Endometrial microvascular endothelial cells (primary cell): ENCODE data around the gene PSD4. TPM values are rescaled to one million over a fixed set of nuclear protein-coding genes. Genes with fewer than 3 reads are reported as not detected.

Experiments used
- in situ Hi-C: cut with HindIII; loops from 2 replicates; pipeline ENCODE4 v1.10.0; 2017; ENCODE audit warnings: low sequenced_read_pairs, low pct_unique_long_range_greater_than_20kb; ENCODE audit errors: inconsistent ontology term
- total RNA-seq: library from RNA; depleted of rRNA; stranded (reverse); fragments of >200 nt; gene quantifications from one replicate; pipeline ENCODE4 v1.2.3, GENCODE V29; 2015; ENCODE audit errors: inconsistent ontology term

The PSD4 gene
- total RNA-seq, 1 donor from 2014 or later = 0.56 TPM

- in situ Hi-C loops = no loop called here
These were observed 40.4 kb downstream of the PSD4 start for GRCh38 chr2:113214141-113214540.

DNA sequence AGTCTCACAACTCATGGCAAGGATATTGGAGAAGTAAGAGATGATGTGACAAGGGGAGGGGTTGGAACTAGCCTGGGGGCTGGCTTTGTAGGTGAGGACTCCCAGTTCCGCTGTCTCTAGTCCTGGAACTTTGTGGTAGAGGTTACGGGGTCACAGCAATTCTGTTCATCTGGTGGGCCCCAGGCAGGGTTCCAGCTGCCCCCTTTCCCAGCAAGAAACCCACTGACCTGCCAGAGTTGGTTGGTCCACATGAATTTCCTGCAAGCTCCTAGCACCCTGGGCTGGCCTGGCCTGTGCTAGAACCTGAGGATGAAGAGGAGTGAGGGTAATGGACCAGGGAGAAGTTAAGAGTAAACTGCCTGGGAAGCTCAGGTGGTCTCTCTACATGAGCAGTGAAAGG, 41.3 kb downstream of the PSD4 start:
- in situ Hi-C loops = no loop called here

- in situ Hi-C loops = no loop called here
These were observed 42.5 kb downstream of the PSD4 start for GRCh38 chr2:113216321-113216720.

GRCh38 chr2:113216891-113217454, 43.2 kb downstream of the PSD4 start:
- in situ Hi-C loops = no loop called here

- in situ Hi-C loops = no loop called here
These were observed 43.9 kb downstream of the PSD4 start for GRCh38 chr2:113217455-113218282.

DNA sequence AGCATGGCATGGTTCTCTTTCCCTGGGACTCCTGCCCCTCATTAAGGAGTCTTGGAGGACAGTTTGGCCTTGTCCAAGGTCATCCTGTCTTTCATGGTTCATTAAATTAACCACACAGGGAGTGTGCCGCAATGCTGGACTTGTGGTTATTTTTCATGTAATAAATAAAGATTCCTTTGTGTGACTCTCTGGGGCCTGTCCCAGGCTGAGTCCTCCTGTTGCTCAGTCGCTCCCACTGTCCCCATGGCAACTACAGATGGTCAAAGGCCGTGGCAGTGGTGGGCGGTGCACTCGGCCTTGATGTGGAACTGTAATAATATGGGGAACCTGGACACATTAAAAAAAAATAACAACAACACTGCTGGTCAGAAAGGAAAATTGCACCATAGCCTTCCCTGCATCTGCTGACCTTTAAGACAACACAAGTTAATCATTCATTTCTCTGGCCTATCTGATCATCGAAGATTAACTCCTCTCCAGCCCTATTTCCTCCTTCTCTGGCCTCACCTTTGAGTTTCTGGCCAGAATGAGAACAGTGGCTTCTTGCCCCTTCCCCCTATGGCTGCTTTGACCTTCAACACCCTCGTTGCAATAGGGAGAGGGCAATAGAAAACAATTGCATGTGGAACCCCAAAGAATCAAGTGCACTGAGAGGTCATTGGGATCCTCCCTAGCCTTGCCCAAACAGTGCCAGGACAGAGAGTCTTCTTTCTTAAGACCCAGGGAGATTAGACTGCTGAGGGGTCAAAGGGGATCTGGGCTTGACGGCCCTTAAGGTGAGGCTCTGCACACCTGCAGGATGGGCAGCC, 44.7 kb downstream of the PSD4 start:
- in situ Hi-C loops = no loop called here

DNA sequence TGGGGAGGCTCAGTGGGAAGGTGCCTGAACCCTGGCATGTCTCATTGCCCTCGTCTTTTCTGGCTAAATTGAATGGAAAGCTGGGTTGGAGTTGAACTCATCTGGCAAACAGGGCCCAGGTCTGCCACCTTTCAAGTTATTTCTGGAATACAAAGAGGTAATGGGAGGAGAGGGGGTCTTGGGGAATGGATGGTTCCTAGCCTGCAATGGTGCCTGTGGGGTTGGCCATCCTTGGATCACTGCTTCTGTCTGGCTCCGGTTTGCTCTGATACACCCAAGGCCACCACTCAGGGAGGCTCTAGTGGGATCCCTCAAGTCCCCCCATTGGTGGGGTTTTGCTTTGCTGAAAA, 45.3 kb downstream of the PSD4 start:
- in situ Hi-C loops = no loop called here

GRCh38 chr2:113219525-113219888, 45.7 kb downstream of the PSD4 start:
- in situ Hi-C loops = no loop called here

DNA sequence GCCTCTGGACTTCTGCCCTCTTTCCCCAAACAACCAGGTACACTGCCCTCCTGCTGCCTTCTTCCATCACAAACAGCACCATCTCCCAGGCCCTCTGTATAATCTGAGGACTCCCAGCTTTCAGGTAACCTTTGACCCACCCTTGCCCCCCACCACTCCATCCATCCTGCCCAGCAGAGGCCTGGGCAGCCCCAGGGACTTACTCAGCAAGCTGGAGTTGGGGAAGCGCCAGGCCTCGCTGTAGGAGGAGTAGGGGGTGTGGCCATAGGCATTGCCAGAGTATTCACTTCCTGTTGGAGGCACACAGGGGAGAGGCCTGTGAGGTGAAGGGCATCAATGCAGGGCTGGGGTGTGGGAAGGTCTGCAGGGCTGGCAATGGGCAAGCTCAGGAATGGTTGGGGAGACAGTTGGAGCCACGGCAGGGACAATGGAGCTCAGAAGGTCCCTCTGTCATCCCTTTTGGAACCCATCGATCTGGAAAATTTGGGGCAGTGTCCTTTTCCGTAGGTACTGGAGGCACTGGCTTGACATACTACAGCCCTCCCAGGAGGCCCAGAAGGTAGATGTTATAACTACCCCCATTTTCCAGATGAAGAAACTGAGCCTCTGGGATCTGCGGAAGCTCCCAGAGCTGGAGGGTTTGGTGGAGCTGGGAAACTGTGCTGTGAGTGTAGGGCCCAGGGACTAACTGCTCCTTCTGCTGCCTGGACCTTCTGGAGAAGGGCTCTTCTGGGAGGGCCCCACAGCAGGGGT, 46.3 kb downstream of the PSD4 start:
- in situ Hi-C loops = no loop called here

GRCh38 chr2:113220970-113221708, 47.4 kb downstream of the PSD4 start:
- in situ Hi-C loops = no loop called here

DNA sequence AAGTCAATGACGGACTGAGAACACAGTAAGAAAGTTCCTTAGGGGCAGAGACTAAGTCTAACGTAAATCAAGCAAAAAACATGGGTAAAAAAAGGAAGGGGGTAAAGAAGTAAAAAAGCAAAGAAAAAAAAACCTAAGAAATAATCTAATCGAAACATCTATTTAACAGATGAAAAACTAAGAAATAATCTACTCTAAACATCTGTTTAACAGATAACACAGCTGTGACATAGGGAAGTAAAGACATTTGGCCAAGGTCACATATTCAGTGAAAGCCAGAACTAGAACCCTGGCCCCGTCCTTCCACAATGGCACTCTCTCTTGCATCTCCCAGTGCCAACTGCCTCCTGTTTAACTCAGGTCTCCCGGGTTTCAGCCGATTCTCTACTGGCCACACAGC, 48.1 kb downstream of the PSD4 start:
- in situ Hi-C loops = no loop called here

- in situ Hi-C loops = no loop called here
These were observed 50.0 kb downstream of the PSD4 start for GRCh38 chr2:113223813-113224212.

GRCh38 chr2:113224647-113225236, 51.0 kb downstream of the PSD4 start:
- in situ Hi-C loops = no loop called here

DNA sequence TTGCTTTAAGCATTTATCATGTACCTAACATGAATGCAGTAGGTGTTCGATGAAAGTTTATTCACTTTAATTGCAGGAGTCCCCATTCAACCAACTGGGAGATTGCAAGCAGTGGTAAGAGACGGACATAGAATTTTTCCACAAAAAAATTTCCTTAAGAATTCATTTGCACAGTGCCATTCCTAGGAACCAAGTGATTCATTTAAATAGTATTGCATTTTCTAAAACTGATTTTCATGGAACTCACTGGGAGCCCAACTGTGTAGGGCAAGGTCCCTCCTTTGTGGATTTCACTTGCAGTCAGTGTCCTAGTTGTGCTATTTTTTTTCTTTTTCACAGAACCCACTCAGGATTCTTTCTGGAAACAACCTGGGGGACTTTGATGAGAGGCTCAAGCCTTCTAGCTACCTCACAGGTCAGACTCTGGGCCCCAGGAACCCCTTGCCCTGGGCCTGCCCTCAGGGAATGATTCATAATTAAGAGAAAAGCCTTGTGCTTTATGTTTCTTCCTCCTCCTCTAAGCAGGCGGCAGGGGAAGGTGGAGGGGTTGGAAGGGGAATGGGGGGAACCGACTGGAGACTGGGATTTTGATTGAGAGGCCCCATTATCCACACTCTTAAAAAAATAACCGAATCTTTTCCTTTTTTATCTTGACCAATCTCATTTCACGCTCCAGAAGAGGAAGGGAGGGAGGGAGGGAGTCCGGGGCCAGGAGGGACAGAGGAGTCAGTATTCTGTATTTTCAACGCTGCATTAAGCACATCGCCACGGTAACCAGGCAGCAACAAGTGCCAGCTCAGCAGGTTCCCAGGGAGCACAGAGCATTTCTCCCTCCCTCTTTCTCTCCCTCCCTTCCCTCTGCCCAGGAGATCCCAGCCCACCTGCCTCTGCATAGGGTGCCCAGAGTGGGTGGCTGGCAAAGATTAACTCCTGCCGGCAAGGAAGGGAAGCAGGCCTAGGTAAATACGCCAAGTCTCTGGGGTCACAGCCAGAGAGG, 51.8 kb downstream of the PSD4 start:
- in situ Hi-C loops = no loop called here

- in situ Hi-C loops = no loop called here
These were observed 52.7 kb downstream of the PSD4 start for GRCh38 chr2:113226462-113226861.

- in situ Hi-C loops = no loop called here
These were observed 53.5 kb downstream of the PSD4 start for GRCh38 chr2:113227290-113227689.

- in situ Hi-C loops = no loop called here
These were observed 53.9 kb downstream of the PSD4 start for GRCh38 chr2:113227698-113228097.
